Keratinocyte (primary cell): ENCODE data around the gene PTPRD. TPM values are rescaled to one million over a fixed set of nuclear protein-coding genes. Genes with fewer than 3 reads are reported as not detected.

Experiments used
- DNase-seq: peaks from one replicate; pipeline ENCODE4 v3.0.0-alpha.2; 2011; ENCODE audit warnings: low read depth, missing footprints, low spot score
- FAIRE-seq: peaks from 2 replicates; lab custom pipeline; 2011; peaks lifted over from hg19 to GRCh38; lab: Jason Lieb, UNC
- H2AFZ ChIP-seq: 2 replicates; pipeline ENCODE4 v1.6.0; 2012; ENCODE audit warnings: low read length, control low read depth, inconsistent platforms; ENCODE audit not compliant: control insufficient read depth
- H3K27ac ChIP-seq: 2 replicates; pipeline ENCODE4 v1.5.1; 2011; ENCODE audit warnings: low read length; ENCODE audit not compliant: control insufficient read depth, insufficient read depth
- H3K27me3 ChIP-seq: 3 replicates; pipeline ENCODE4 v1.6.0; 2011; ENCODE audit warnings: low read length; ENCODE audit not compliant: control insufficient read depth, insufficient read depth; ENCODE audit errors: extremely low read depth
- H3K36me3 ChIP-seq, 2 experiments: 2 replicates in 1 of 2; 3 replicates in 1 of 2; pipeline ENCODE4 v1.5.1; 2011; ENCODE audit warnings: low read length in 2 of 2, mild to moderate bottlenecking in 1 of 2; ENCODE audit not compliant: control insufficient read depth in 2 of 2, insufficient read depth in 2 of 2; ENCODE audit errors: extremely low read depth in 1 of 2
- H3K4me1 ChIP-seq: 3 replicates; pipeline ENCODE4 v1.5.1; 2011; ENCODE audit warnings: low read length; ENCODE audit not compliant: control insufficient read depth, insufficient read depth; ENCODE audit errors: extremely low read depth
- H3K4me2 ChIP-seq: 3 replicates; pipeline ENCODE4 v1.6.0; 2011; ENCODE audit warnings: low read depth, low read length; ENCODE audit not compliant: control insufficient read depth, insufficient read depth; ENCODE audit errors: extremely low read depth
- H3K4me3 ChIP-seq, 3 experiments: fragments of 200-600 bp in 1 of 3; sonication (generic) in 1 of 3; 2 replicates in 2 of 3; 3 replicates in 1 of 3; pipeline ENCODE4 v1.5.1; 2011 to 2016; ENCODE audit warnings: low read length in 3 of 3, mild to moderate bottlenecking in 3 of 3, control low read depth in 2 of 3, inconsistent platforms in 1 of 3, low read depth in 1 of 3, mixed read lengths in 1 of 3, mixed run types in 1 of 3, moderate library complexity in 1 of 3; ENCODE audit not compliant: control insufficient read depth in 2 of 3, insufficient read depth in 2 of 3; ENCODE audit errors: extremely low read depth in 1 of 3
- H3K79me2 ChIP-seq: 2 replicates; pipeline ENCODE4 v1.6.0; 2012; ENCODE audit warnings: low read length; ENCODE audit not compliant: control insufficient read depth, insufficient read depth
- H3K9ac ChIP-seq: 3 replicates; pipeline ENCODE4 v1.6.0; 2011; ENCODE audit warnings: low read length; ENCODE audit not compliant: control insufficient read depth, insufficient read depth; ENCODE audit errors: extremely low read depth
- H3K9me1 ChIP-seq: 3 replicates; pipeline ENCODE4 v1.6.0; 2011; ENCODE audit warnings: low read length; ENCODE audit not compliant: control insufficient read depth, insufficient read depth; ENCODE audit errors: extremely low read depth
- H3K9me3 ChIP-seq: 2 replicates; pipeline ENCODE4 v1.5.1; 2012; ENCODE audit warnings: low read depth, low read length; ENCODE audit not compliant: control insufficient read depth
- H4K20me1 ChIP-seq: 3 replicates; pipeline ENCODE4 v1.6.0; 2011; ENCODE audit warnings: low read length; ENCODE audit not compliant: control insufficient read depth, insufficient read depth; ENCODE audit errors: extremely low read depth
- CTCF ChIP-seq, 3 experiments: IDR thresholded peaks in 1 of 3; conservative IDR thresholded peaks in 1 of 3; optimal IDR thresholded peaks in 1 of 3; 2 replicates in 2 of 3; 3 replicates in 1 of 3; pipeline versions ENCODE3 to v1.5.1; 2011; ENCODE audit warnings: low read length in 3 of 3, mild to moderate bottlenecking in 3 of 3, moderate library complexity in 2 of 3, control low read depth in 1 of 3, inconsistent platforms in 1 of 3; ENCODE audit not compliant: insufficient read depth in 2 of 3; ENCODE audit errors: extremely low read depth in 1 of 3
- EZH2 ChIP-seq: IDR thresholded peaks from one replicate; pipeline ENCODE4 v1.6.1; 2012; ENCODE audit warnings: inconsistent platforms, mild to moderate bottlenecking, low read length, moderate library complexity
- dilution Hi-C: fragments of 300-500 bp; cut with MboI; formaldehyde crosslinking; loops from one replicate; pipeline ENCODE4 v1.7.0; 2020; ENCODE audit warnings: low sequenced_read_pairs; ENCODE audit not compliant: extremely low pct_ligation_motif_present
- polyA plus RNA-seq, 5 experiments: library from polyadenylated mRNA; depleted of rRNA in 3 of 5; stranded (reverse) in 3 of 5; stranded (forward) in 1 of 5; unstranded in 1 of 5; fragments of >200 nt; gene quantifications; 1 replicate in 1 of 5; 2 replicates in 3 of 5; 3 replicates in 1 of 5; pipeline versions ENCODE4 v1.2.1 to v1.2.3, GENCODE V29; 2011 to 2012; ENCODE audit warnings: missing spikeins in 2 of 5, low read depth in 1 of 5, low replicate concordance in 1 of 5

The PTPRD gene
- polyA plus RNA-seq, 1 donor (not counting 4 experiments of a cell fraction or from before 2014, with no cell fraction given): 0.10 TPM

DNA sequence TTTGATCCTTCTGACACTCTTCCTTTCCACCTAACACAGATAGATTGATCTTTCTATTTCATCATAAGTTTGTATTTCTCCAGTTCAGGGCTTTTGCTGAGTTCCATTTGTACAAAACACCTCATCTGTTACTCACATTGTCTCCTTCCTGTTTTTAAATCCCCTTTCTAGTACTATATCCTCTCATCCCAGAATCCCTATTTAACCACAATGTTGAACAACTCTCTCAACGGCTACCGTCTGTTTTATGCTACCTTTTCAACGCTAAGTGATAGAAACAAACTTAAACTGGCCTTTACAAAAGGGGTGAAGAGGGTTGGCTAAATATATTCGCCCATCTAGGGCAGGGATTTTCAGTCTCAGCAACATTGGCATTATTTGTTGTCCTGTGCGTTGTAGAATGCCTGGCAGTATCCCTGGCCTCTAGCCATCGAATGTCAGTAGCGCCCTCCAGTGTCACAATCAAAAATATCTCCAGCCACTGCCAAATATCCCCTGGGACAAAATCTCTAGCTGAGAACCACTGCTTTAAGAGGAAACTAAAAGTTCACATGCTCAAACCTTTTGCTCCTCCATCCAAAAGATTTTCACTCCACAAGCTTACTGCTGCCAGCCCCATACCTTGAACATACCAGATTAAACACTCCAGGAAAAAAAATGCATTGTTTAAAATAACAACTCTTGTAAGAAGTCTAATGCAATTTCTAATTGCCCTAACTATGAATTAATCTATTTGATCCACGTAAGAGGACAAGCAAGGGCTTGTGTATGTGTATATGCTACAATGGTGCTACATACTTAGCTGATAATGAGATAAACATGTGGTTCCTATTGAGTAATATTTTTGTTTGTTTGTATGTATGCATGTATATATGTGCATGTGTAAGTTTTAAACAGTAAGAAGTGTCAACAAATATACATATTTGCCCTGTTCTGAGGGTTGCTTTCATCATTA, 344.0 kb downstream of the PTPRD start:
- FAIRE-seq (peak; percentile 63), DNase-seq (no peak)
- H3K9ac ChIP-seq: no peak overlapping the region
- no peaks in the 10 kb centered on the region for H3K9me3 ChIP-seq
- H3K9me1 ChIP-seq: no peaks in the 10 kb centered on the region
- no peak overlapping the region for H3K27ac ChIP-seq
- no peaks in the 10 kb centered on the region for H3K36me3 ChIP-seq
- no peaks in the 10 kb centered on the region for H3K27me3 ChIP-seq
- H3K4me2 ChIP-seq: peak overlapping the region; percentile 26
- no peaks in the 10 kb centered on the region for H4K20me1 ChIP-seq
- TF ChIP-seq EZH2: no peak
- peak; percentile 67 to 79 (median 74) for TF ChIP-seq CTCF (optimal IDR thresholded peaks at IDR 0.05 in 1 of 3, IDR thresholded peaks at IDR 0.05 in 1 of 3, conservative IDR thresholded peaks at IDR 0.05 in 1 of 3; ENCODE audit: extremely low read depth in 1 of 3, insufficient read depth in 2 of 3, low read length in 3 of 3)
- peaks cover 2% of the 10 kb centered on the region for H3K4me1 ChIP-seq
- no peaks in the 10 kb centered on the region for H3K79me2 ChIP-seq
- H3K4me3 ChIP-seq: peak overlapping the region in 1 of 3 experiments; percentile 15
- H2AFZ ChIP-seq: peak overlapping the region; percentile 87
- dilution Hi-C loops: no loop called here

DNA sequence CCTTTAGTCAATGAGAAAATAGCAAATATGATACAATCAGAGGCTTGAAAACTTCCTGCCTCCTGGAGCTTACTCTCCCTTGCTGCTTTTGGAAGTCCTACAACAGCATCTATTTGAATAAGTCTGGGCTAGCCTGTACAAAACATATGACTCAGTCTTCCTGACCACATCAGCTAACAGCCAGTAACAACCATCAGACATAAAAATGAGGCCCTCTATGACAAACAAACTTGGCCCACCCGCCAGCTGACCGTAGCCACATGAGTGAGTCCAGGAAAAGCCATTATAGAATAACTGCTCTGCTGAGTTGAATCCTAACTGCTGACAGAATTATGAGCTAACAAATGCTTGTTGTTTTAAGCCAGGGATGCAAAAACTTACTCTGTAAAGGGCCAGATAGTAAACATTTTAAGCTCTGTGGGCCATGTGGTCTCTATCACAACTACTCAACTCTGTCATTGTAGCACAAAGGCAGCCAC, 347.6 kb downstream of the PTPRD start:
- FAIRE-seq (no peak), DNase-seq (peak; percentile 38)
- Histone ChIP-seq H2AFZ (peak overlapping the region; percentile 25), H3K9me3 (no peaks in the 10 kb centered on the region), H3K4me1 (peaks cover 2% of the 10 kb centered on the region), H3K9me1 (no peaks in the 10 kb centered on the region), H3K36me3 (no peaks in the 10 kb centered on the region), H3K4me3 (no peak overlapping the region), H3K27me3 (no peaks in the 10 kb centered on the region), H3K4me2 (no peak overlapping the region), H3K27ac (no peak overlapping the region), H3K79me2 (no peaks in the 10 kb centered on the region), H3K9ac (no peak overlapping the region), H4K20me1 (no peaks in the 10 kb centered on the region)
- dilution Hi-C loops: no loop called here
- TF ChIP-seq EZH2: no peak
- TF ChIP-seq CTCF (optimal IDR thresholded peaks at IDR 0.05 in 1 of 3, IDR thresholded peaks at IDR 0.05 in 1 of 3, conservative IDR thresholded peaks at IDR 0.05 in 1 of 3; ENCODE audit: extremely low read depth in 1 of 3, insufficient read depth in 2 of 3, low read length in 3 of 3): no peak
